Measurements from ENCODE around the gene THUMPD1.

THUMPD1 gene

DNA sequence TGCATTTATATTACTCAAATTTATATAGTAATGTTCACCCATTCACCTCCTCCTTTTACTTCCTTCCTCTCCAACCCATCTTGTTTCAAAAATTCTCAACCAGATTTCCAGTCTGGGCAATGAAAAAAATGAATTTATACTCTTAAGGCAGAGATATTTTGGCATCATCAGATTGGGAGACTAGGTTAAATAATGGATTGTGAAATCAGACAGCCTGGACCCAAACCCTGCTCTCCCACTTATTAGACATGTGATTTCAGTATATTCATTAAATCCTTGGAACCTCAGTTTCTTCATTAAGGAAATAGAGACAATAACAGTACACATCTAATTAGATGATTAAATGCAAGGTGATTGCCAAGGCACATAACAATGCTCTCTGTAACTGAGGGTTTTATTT lies 52.0 kb downstream of the THUMPD1 start:
- DNase-seq = no peak

DNA sequence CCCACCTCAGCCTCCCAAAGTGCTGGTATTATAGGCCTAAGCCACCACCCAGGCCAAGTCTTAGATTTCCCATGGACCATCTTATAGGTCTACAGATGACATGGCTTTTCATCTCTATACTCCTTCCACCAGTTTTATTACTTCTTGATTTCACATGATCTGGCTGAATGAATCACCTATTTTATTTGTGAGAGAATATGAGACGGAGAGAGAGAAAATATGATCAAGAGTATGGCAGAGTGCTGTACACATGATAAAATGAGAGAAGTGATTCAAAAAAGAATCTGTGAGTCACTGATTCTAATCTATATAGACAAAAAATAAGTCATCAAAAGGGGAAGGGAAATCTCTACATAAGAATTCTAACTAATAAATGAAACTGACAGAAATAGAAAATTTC lies 57.8 kb downstream of the THUMPD1 start:
- no peak for DNase-seq
